GM18499 (cell line): ENCODE data around the gene CD36.
"Not testable (repeated sequence)": the region's sequence is repeated elsewhere in the genome, so short reads cannot be mapped to it uniquely, and the experiment has no call there.

Source experiments
- ATAC-seq: cut with Tn5 transposase; IDR thresholded peaks from one replicate; pipeline ENCODE4 v1.9.1; 2021; ENCODE audit warnings: moderate number of reproducible peaks; ENCODE audit not compliant: insufficient read depth, unreplicated experiment

Gene CD36

GRCh38 chr7:80648031-80648600 is 9.7 kb downstream of the CD36 start:
- no peak for ATAC-seq

GRCh38 chr7:80649011-80649410 is 10.6 kb downstream of the CD36 start:
- ATAC-seq: no peak

GRCh38 chr7:80650030-80650429 is 11.6 kb downstream of the CD36 start:
- no peak for ATAC-seq

- ATAC-seq: no peak
Measured at GRCh38 chr7:80651471-80651870, 13.0 kb downstream of the CD36 start.

GRCh38 chr7:80653244-80653643 is 14.8 kb downstream of the CD36 start:
- no peak for ATAC-seq

GRCh38 chr7:80654887-80655340 is 16.5 kb downstream of the CD36 start:
- ATAC-seq: no peak

- ATAC-seq: no peak
Measured at GRCh38 chr7:80656029-80656428, 17.6 kb downstream of the CD36 start.

GRCh38 chr7:80659120-80660055 is 20.9 kb downstream of the CD36 start:
- peak; percentile 70 for ATAC-seq

GRCh38 chr7:80660939-80661338 is 22.5 kb downstream of the CD36 start:
- no peak for ATAC-seq

- ATAC-seq: no peak
Measured at GRCh38 chr7:80661729-80662128, 23.3 kb downstream of the CD36 start.

GRCh38 chr7:80662252-80662651 is 23.8 kb downstream of the CD36 start:
- ATAC-seq: no peak

- no peak for ATAC-seq
Measured at GRCh38 chr7:80665526-80665925, 27.1 kb downstream of the CD36 start.

GRCh38 chr7:80666376-80666775 is 27.9 kb downstream of the CD36 start:
- ATAC-seq: no peak

GRCh38 chr7:80669367-80669766 is 30.9 kb downstream of the CD36 start:
- ATAC-seq: not testable (repeated sequence)

GRCh38 chr7:80671744-80672143 is 33.3 kb downstream of the CD36 start:
- no peak for ATAC-seq

- ATAC-seq: no peak
Measured at GRCh38 chr7:80675090-80675489, 36.6 kb downstream of the CD36 start.

- no peak for ATAC-seq
Measured at GRCh38 chr7:80676404-80676803, 38.0 kb downstream of the CD36 start.

- ATAC-seq: no peak
Measured at GRCh38 chr7:80677629-80678028, 39.2 kb downstream of the CD36 start.

GRCh38 chr7:80678707-80679106 is 40.3 kb downstream of the CD36 start:
- no peak for ATAC-seq

GRCh38 chr7:80679921-80680907 is 41.8 kb downstream of the CD36 start:
- ATAC-seq: no peak
